Astrocyte (in vitro differentiated cells and primary cell): ENCODE measurements around the gene GLT1D1. TPM values are rescaled to one million over a fixed set of nuclear protein-coding genes. Genes with fewer than 3 reads are reported as not detected.

Experiments used
- DNase-seq: peaks from one replicate; pipeline ENCODE4 v3.0.0-alpha.2; 2010; ENCODE audit warnings: low read depth
- FAIRE-seq: peaks from 2 replicates; lab custom pipeline; 2011; peaks lifted over from hg19 to GRCh38; lab: Jason Lieb, UNC
- H2AFZ ChIP-seq: 2 replicates; pipeline ENCODE4 v1.6.0; 2012; ENCODE audit warnings: low read depth, low read length, inconsistent platforms
- H3K27ac ChIP-seq: 2 replicates; pipeline ENCODE4 v1.5.1; 2011; ENCODE audit warnings: low read depth, low read length, inconsistent platforms
- H3K27me3 ChIP-seq: 2 replicates; pipeline ENCODE4 v1.6.0; 2011; ENCODE audit warnings: low read length, inconsistent platforms; ENCODE audit not compliant: insufficient read depth
- H3K36me3 ChIP-seq: 2 replicates; pipeline ENCODE4 v1.5.1; 2011; ENCODE audit warnings: low read length, inconsistent platforms; ENCODE audit not compliant: insufficient read depth
- H3K4me1 ChIP-seq: 2 replicates; pipeline ENCODE4 v1.5.1; 2011; ENCODE audit warnings: low read length, inconsistent platforms; ENCODE audit not compliant: insufficient read depth
- H3K4me2 ChIP-seq: 2 replicates; pipeline ENCODE4 v1.6.0; 2012; ENCODE audit warnings: low read length, inconsistent platforms
- H3K4me3 ChIP-seq: 2 replicates; pipeline ENCODE4 v1.5.1; 2011; ENCODE audit warnings: low read depth, mild to moderate bottlenecking, low read length, inconsistent platforms; ENCODE audit not compliant: insufficient read depth
- H3K79me2 ChIP-seq: 2 replicates; pipeline ENCODE4 v1.6.0; 2012; ENCODE audit warnings: mild to moderate bottlenecking, low read length, inconsistent platforms; ENCODE audit not compliant: insufficient read depth
- H3K9ac ChIP-seq: 2 replicates; pipeline ENCODE4 v1.6.0; 2012; ENCODE audit warnings: mild to moderate bottlenecking, low read length, inconsistent platforms
- H3K9me3 ChIP-seq: 2 replicates; pipeline ENCODE4 v1.5.1; 2012; ENCODE audit warnings: low read depth, mild to moderate bottlenecking, low read length, inconsistent platforms; ENCODE audit not compliant: insufficient read depth
- H4K20me1 ChIP-seq: 2 replicates; pipeline ENCODE4 v1.6.0; 2012; ENCODE audit warnings: low read length, inconsistent platforms; ENCODE audit not compliant: insufficient read depth
- H3K27ac Mint-ChIP-seq: one replicate; pipeline ENCODE4 v1.8.0; 2021; ENCODE audit warnings: mild to moderate bottlenecking, mixed read lengths; ENCODE audit not compliant: unreplicated experiment
- H3K27me3 Mint-ChIP-seq: one replicate; pipeline ENCODE4 v1.8.0; 2021; ENCODE audit warnings: low read depth, mixed read lengths; ENCODE audit not compliant: unreplicated experiment
- H3K36me3 Mint-ChIP-seq: one replicate; pipeline ENCODE4 v1.8.0; 2021; ENCODE audit warnings: low read depth, mixed read lengths; ENCODE audit not compliant: unreplicated experiment
- H3K4me1 Mint-ChIP-seq: one replicate; pipeline ENCODE4 v1.8.0; 2021; ENCODE audit warnings: low read depth, mixed read lengths; ENCODE audit not compliant: unreplicated experiment
- H3K4me3 Mint-ChIP-seq: one replicate; pipeline ENCODE4 v1.8.0; 2021; ENCODE audit warnings: mild to moderate bottlenecking, moderate library complexity, mixed read lengths; ENCODE audit not compliant: unreplicated experiment
- H3K9me3 Mint-ChIP-seq: one replicate; pipeline ENCODE4 v1.8.0; 2021; ENCODE audit warnings: mild to moderate bottlenecking, mixed read lengths; ENCODE audit not compliant: unreplicated experiment
- CTCF ChIP-seq: IDR thresholded peaks from 2 replicates; pipeline ENCODE4 v1.5.1; 2011; ENCODE audit warnings: low read depth, mild to moderate bottlenecking, inconsistent platforms, low read length, moderate library complexity; ENCODE audit not compliant: insufficient read depth
- EZH2 ChIP-seq: IDR thresholded peaks from 2 replicates; pipeline ENCODE4 v1.6.1; 2012; ENCODE audit warnings: mild to moderate bottlenecking, low read length, inconsistent platforms; ENCODE audit not compliant: insufficient read depth
- total RNA-seq: library from RNA; stranded (reverse); gene quantifications from 2 replicates; pipeline ENCODE4 v1.2.1, GENCODE V29; 2021

GLT1D1 gene
- total RNA-seq, 1 donor from 2014 or later, result 0.16 TPM

GRCh38 chr12:128970110-128970509 is 116.8 kb downstream of the GLT1D1 start:
- no peaks in the 10 kb centered on the region for H3K27me3 ChIP-seq
- H2AFZ ChIP-seq, result no peak overlapping the region
- no peaks in the 10 kb centered on the region for H3K36me3 ChIP-seq
- no peaks in the 10 kb centered on the region for H4K20me1 ChIP-seq
- Mint-ChIP-seq H3K27me3 (peaks cover 17% of the 10 kb centered on the region), H3K4me3 (no peak overlapping the region), H3K4me1 (no peaks in the 10 kb centered on the region), H3K27ac (no peak overlapping the region), H3K9me3 (peaks cover 7% of the 10 kb centered on the region), H3K36me3 (no peaks in the 10 kb centered on the region)
- H3K9me3 ChIP-seq, result no peaks in the 10 kb centered on the region
- no peaks in the 10 kb centered on the region for H3K4me1 ChIP-seq
- FAIRE-seq (no peak), DNase-seq (no peak)
- H3K9ac ChIP-seq, result no peak overlapping the region
- H3K4me2 ChIP-seq, result no peak overlapping the region
- no peak overlapping the region for H3K4me3 ChIP-seq
- no peaks in the 10 kb centered on the region for H3K79me2 ChIP-seq
- H3K27ac ChIP-seq, result no peak overlapping the region
- no peak for TF ChIP-seq CTCF
- TF ChIP-seq EZH2, result no peak

- Histone ChIP-seq H3K9ac (no peak overlapping the region), H3K9me3 (no peaks in the 10 kb centered on the region), H3K36me3 (no peaks in the 10 kb centered on the region), H3K27ac (no peak overlapping the region), H3K4me2 (no peak overlapping the region), H3K4me3 (no peak overlapping the region), H3K79me2 (no peaks in the 10 kb centered on the region), H3K27me3 (no peaks in the 10 kb centered on the region), H3K4me1 (no peaks in the 10 kb centered on the region), H2AFZ (no peak overlapping the region), H4K20me1 (no peaks in the 10 kb centered on the region)
- Mint-ChIP-seq H3K4me1 (no peaks in the 10 kb centered on the region), H3K27ac (no peak overlapping the region), H3K9me3 (peaks cover 7% of the 10 kb centered on the region), H3K27me3 (peaks cover 15% of the 10 kb centered on the region), H3K4me3 (no peak overlapping the region), H3K36me3 (no peaks in the 10 kb centered on the region)
- DNase-seq, result no peak
- no peak for TF ChIP-seq EZH2
- no peak for FAIRE-seq
Observed at GRCh38 chr12:128970941-128971340, 117.7 kb downstream of the GLT1D1 start.

- Mint-ChIP-seq H3K4me1 (no peaks in the 10 kb centered on the region), H3K27ac (no peak overlapping the region), H3K9me3 (peaks cover 7% of the 10 kb centered on the region), H3K36me3 (no peaks in the 10 kb centered on the region), H3K4me3 (no peak overlapping the region), H3K27me3 (peaks cover 12% of the 10 kb centered on the region)
- DNase-seq, result no peak
- Histone ChIP-seq H3K9ac (no peak overlapping the region), H2AFZ (peak overlapping the region; percentile 18), H3K9me3 (no peaks in the 10 kb centered on the region), H3K79me2 (no peaks in the 10 kb centered on the region), H3K27me3 (no peaks in the 10 kb centered on the region), H3K4me1 (no peaks in the 10 kb centered on the region), H3K36me3 (no peaks in the 10 kb centered on the region), H3K27ac (no peak overlapping the region), H3K4me2 (no peak overlapping the region), H4K20me1 (no peaks in the 10 kb centered on the region), H3K4me3 (no peak overlapping the region)
- no peak for TF ChIP-seq EZH2
- TF ChIP-seq CTCF, result no peak
- FAIRE-seq, result no peak
Observed at GRCh38 chr12:128971802-128972201, 118.5 kb downstream of the GLT1D1 start.
